ENCODE data around the gene DNAH17.

GRCh38 chr17:78444392-78444791 lies 132.8 kb downstream of the DNAH17 start:
- TF ChIP-seq, protein P1, sequence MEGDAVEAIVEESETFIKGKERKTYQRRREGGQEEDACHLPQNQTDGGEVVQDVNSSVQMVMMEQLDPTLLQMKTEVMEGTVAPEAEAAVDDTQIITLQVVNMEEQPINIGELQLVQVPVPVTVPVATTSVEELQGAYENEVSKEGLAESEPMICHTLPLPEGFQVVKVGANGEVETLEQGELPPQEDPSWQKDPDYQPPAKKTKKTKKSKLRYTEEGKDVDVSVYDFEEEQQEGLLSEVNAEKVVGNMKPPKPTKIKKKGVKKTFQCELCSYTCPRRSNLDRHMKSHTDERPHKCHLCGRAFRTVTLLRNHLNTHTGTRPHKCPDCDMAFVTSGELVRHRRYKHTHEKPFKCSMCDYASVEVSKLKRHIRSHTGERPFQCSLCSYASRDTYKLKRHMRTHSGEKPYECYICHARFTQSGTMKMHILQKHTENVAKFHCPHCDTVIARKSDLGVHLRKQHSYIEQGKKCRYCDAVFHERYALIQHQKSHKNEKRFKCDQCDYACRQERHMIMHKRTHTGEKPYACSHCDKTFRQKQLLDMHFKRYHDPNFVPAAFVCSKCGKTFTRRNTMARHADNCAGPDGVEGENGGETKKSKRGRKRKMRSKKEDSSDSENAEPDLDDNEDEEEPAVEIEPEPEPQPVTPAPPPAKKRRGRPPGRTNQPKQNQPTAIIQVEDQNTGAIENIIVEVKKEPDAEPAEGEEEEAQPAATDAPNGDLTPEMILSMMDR (IDR thresholded peaks at IDR 0.05): no peak
- TF ChIP-seq POLR2A (IDR thresholded peaks at IDR 0.05): no peak

All from esophagus squamous epithelium (tissue), 4 donors.